ENCODE results near the gene TNFAIP3.

TNFAIP3 gene

DNA sequence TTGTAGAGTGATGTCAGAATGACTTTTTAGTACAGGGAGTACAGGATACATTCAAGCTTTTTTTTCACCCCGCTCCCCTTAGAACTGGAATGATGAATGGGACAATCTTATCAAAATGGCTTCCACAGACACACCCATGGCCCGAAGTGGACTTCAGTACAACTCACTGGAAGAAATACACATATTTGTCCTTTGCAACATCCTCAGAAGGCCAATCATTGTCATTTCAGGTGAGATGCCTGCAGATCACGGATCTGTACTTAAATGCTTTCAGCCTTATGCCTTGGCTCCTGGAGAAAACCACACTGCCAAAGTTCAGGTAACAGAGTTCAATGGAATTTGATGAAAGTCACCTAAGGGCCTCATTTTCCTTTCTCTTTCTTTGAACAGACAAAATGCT is 8.5 kb downstream of the TNFAIP3 start:
- TF ChIP-seq, protein P1, sequence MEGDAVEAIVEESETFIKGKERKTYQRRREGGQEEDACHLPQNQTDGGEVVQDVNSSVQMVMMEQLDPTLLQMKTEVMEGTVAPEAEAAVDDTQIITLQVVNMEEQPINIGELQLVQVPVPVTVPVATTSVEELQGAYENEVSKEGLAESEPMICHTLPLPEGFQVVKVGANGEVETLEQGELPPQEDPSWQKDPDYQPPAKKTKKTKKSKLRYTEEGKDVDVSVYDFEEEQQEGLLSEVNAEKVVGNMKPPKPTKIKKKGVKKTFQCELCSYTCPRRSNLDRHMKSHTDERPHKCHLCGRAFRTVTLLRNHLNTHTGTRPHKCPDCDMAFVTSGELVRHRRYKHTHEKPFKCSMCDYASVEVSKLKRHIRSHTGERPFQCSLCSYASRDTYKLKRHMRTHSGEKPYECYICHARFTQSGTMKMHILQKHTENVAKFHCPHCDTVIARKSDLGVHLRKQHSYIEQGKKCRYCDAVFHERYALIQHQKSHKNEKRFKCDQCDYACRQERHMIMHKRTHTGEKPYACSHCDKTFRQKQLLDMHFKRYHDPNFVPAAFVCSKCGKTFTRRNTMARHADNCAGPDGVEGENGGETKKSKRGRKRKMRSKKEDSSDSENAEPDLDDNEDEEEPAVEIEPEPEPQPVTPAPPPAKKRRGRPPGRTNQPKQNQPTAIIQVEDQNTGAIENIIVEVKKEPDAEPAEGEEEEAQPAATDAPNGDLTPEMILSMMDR (IDR thresholded peaks at IDR 0.05; ENCODE audit: insufficient read depth, missing control alignments): no peak
- FAIRE-seq (no peak), DNase-seq (ENCODE audit: insufficient read length, low spot score) (no peak)

DNA sequence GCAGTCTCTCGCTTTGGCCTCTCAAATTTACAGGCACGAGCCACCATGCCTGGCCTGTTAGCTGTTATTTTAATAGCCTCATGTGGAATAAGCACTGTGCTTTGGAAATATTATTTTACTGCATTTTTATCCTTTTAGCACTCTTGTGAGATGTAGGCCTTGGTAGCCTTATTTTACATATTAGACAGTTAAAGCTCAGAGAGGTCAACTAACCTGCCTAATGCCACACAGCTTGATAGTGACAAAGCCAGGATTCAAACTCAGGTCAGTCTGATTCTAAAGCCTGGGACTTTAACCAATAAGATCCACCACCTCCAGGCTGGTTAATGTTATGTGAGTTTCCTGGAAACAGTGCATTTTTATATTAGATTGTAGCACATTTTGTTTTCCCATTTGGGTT is 9.5 kb downstream of the TNFAIP3 start:
- TF ChIP-seq, protein P1 (IDR thresholded peaks at IDR 0.05; ENCODE audit: insufficient read depth, missing control alignments): no peak
- FAIRE-seq: no peak

DNA sequence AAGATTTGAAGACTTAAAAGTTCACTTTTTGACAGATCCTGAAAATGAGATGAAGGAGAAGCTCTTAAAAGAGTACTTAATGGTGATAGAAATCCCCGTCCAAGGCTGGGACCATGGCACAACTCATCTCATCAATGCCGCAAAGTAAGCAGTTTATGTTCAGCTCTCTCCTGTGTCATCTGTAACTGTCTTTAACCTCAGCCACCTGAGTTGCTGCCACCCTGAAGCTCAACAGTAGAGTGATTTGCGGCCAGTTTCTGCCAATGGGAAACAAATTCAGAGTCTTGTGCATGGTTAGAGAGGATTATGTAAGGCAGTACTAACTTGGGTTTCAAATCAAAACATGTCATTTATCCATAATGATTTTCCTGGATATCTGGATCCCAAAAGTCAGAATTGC is 10.1 kb downstream of the TNFAIP3 start:
- TF ChIP-seq, protein P1 (IDR thresholded peaks at IDR 0.05; ENCODE audit: insufficient read depth, missing control alignments): no peak
- FAIRE-seq (no peak), DNase-seq (ENCODE audit: insufficient read length, low spot score) (no peak)

More for the DNA sequence above, 9.5 kb downstream of the TNFAIP3 start:
- DNase-seq (ENCODE audit: insufficient read length, low spot score): no peak

DNA sequence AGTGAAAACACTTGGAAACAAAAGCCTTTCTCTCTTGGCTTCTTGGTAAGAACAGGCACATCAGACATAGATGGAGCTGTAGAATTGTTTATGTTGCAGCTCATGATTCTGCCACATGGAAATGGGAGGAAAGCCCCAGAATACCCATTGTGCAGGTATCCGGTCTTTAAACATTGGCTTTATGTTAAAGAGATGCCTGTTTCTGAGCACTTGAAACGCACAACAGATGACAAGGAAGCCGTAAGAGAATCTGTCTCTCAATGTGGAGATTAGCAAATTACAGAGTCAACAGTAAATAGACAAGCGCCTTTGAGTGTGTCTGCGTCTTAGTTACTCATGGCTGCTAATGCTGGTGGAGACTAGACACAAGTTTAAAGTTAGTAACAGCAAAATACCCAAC is 10.5 kb downstream of the TNFAIP3 start:
- DNase-seq (ENCODE audit: insufficient read length, low spot score) (no peak), FAIRE-seq (no peak)
- TF ChIP-seq, protein P1 (IDR thresholded peaks at IDR 0.05; ENCODE audit: insufficient read depth, missing control alignments): no peak

DNA sequence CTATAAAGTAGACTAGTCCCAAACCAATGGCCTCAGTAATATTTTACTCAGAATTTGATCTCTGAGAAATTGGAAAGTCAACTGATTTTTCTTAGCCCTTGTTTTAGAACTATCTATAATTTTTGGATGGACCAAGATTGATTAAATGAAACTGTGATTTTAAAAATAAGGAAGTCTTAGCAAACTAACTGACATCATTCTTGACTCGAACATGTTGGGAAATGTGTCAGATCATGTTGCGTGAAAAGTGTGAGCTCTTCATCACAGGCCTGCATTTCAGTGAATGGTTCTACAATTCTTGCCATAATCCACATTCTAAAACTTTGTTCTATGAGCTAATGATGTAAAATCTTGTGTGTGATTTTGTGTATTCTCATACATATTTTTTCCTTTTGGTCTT is 11.0 kb downstream of the TNFAIP3 start:
- TF ChIP-seq, protein P1 (IDR thresholded peaks at IDR 0.05; ENCODE audit: insufficient read depth, missing control alignments): no peak
- FAIRE-seq (no peak), DNase-seq (ENCODE audit: insufficient read length, low spot score) (no peak)

DNA sequence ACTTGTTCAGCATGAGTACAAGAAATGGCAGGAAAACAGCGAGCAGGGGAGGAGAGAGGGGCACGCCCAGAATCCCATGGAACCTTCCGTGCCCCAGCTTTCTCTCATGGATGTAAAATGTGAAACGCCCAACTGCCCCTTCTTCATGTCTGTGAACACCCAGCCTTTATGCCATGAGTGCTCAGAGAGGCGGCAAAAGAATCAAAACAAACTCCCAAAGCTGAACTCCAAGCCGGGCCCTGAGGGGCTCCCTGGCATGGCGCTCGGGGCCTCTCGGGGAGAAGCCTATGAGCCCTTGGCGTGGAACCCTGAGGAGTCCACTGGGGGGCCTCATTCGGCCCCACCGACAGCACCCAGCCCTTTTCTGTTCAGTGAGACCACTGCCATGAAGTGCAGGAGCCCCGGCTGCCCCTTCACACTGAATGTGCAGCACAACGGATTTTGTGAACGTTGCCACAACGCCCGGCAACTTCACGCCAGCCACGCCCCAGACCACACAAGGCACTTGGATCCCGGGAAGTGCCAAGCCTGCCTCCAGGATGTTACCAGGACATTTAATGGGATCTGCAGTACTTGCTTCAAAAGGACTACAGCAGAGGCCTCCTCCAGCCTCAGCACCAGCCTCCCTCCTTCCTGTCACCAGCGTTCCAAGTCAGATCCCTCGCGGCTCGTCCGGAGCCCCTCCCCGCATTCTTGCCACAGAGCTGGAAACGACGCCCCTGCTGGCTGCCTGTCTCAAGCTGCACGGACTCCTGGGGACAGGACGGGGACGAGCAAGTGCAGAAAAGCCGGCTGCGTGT is 11.6 kb downstream of the TNFAIP3 start:
- FAIRE-seq (no peak), DNase-seq (ENCODE audit: insufficient read length, low spot score) (no peak)
- TF ChIP-seq, protein P1 (IDR thresholded peaks at IDR 0.05; ENCODE audit: insufficient read depth, missing control alignments): no peak

DNA sequence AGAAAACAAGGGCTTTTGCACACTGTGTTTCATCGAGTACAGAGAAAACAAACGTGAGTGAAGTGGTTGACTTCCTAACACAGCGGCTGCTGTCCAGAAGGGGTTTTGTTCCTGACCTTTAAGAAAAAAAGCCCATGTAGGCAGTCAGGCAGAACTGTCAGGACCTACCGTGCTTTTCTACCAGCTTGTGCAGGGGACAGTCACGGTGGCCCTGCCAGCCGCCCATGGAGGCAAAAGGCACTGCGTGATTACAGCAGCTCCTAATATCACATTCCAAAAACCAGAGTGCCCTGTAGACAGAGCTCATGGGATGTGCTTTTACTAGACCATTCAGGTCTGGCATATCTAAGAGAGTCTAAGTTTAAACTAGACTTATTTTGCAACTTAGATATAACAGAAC is 12.2 kb downstream of the TNFAIP3 start:
- FAIRE-seq (no peak), DNase-seq (ENCODE audit: insufficient read length, low spot score) (no peak)
- TF ChIP-seq, protein P1 (IDR thresholded peaks at IDR 0.05; ENCODE audit: insufficient read depth, missing control alignments): no peak
